ENCODE results near the gene STAM2. TPM values are rescaled to one million over a fixed set of nuclear protein-coding genes. Genes with fewer than 3 reads are reported as not detected.

Gene STAM2
- total RNA-seq, 1 experiment from 2014 or later = 14.2 TPM

GRCh38 chr2:152086231-152086630, 89.3 kb downstream of the STAM2 start:
- no peak overlapping the region for H4K8ac ChIP-seq (replicated peaks; ENCODE audit: insufficient read length, low read depth, low read length)
- H3K14ac ChIP-seq (ENCODE audit: insufficient read depth, low read length) = no peak overlapping the region
- H2BK20ac ChIP-seq (ENCODE audit: low read depth, low read length, poor library complexity, severe bottlenecking) = no peak overlapping the region
- no peak overlapping the region for H2BK5ac ChIP-seq (ENCODE audit: insufficient read length, low read length)
- no peak overlapping the region for H3K27ac Mint-ChIP-seq
- no peaks in the 10 kb centered on the region for H3K9me3 ChIP-seq (ENCODE audit: control insufficient read depth, low read depth, low read length)
- H3T11ph ChIP-seq (ENCODE audit: low read length) = no peak overlapping the region
- no peak overlapping the region for H3K9ac ChIP-seq (ENCODE audit: extremely low read depth, insufficient read length, low read length)
- H2BK15ac ChIP-seq (ENCODE audit: low read depth, low read length) = no peak overlapping the region
- H3K79me1 ChIP-seq (ENCODE audit: insufficient read depth, low read depth, low read length, poor library complexity, severe bottlenecking) = no peaks in the 10 kb centered on the region
- no peaks in the 10 kb centered on the region for H3K4me1 Mint-ChIP-seq
- no peak overlapping the region for H3K56ac ChIP-seq (ENCODE audit: insufficient read length, low read depth, low read length)
- no peaks in the 10 kb centered on the region; a peak in 1 of 7 replicates for H3K36me3 Mint-ChIP-seq (ENCODE audit: insufficient read depth in 1 of 3, low read depth in 3 of 3)
- no peaks in the 10 kb centered on the region for H3K27me3 ChIP-seq (ENCODE audit: insufficient read depth, low read length)
- H3K27ac ChIP-seq (ENCODE audit: insufficient read length, low read depth, low read length) = no peak overlapping the region
- no peaks in the 10 kb centered on the region for H3K4me1 ChIP-seq (ENCODE audit: insufficient read depth, low read length)
- no CpG with 5 or more reads among the region's 2 CpGs for WGBS (ENCODE audit: extremely low coverage, insufficient read length, low lambda C conversion rate)
- H3K9me3 Mint-ChIP-seq = no peaks in the 10 kb centered on the region
- no peak for DNase-seq
- H2AK5ac ChIP-seq (ENCODE audit: insufficient read length, low read length) = no peak overlapping the region
- H3K18ac ChIP-seq (ENCODE audit: insufficient read length, low read depth, low read length) = no peak overlapping the region
- no peak overlapping the region for H4K5ac ChIP-seq (ENCODE audit: insufficient read length, low read depth, low read length)
- H3K4me2 ChIP-seq (ENCODE audit: insufficient read depth, insufficient read length, low read length) = no peak overlapping the region
- H4K20me1 ChIP-seq (ENCODE audit: control insufficient read depth, insufficient read depth, insufficient read length) = no peaks in the 10 kb centered on the region
- H3K4ac ChIP-seq (ENCODE audit: low read depth, low read length) = no peak overlapping the region
- H3K27me3 Mint-ChIP-seq (ENCODE audit: low read depth) = peaks cover 2% of the 10 kb centered on the region
- H3K23me2 ChIP-seq (ENCODE audit: insufficient read length, low read depth, low read length, poor library complexity, severe bottlenecking) = no peaks in the 10 kb centered on the region
- H2BK120ac ChIP-seq (ENCODE audit: low read depth, low read length, poor library complexity, severe bottlenecking) = no peak overlapping the region
- no peak overlapping the region for H3K4me3 Mint-ChIP-seq
- H2AFZ ChIP-seq (ENCODE audit: low read length) = no peak overlapping the region
- TF ChIP-seq, protein P1, sequence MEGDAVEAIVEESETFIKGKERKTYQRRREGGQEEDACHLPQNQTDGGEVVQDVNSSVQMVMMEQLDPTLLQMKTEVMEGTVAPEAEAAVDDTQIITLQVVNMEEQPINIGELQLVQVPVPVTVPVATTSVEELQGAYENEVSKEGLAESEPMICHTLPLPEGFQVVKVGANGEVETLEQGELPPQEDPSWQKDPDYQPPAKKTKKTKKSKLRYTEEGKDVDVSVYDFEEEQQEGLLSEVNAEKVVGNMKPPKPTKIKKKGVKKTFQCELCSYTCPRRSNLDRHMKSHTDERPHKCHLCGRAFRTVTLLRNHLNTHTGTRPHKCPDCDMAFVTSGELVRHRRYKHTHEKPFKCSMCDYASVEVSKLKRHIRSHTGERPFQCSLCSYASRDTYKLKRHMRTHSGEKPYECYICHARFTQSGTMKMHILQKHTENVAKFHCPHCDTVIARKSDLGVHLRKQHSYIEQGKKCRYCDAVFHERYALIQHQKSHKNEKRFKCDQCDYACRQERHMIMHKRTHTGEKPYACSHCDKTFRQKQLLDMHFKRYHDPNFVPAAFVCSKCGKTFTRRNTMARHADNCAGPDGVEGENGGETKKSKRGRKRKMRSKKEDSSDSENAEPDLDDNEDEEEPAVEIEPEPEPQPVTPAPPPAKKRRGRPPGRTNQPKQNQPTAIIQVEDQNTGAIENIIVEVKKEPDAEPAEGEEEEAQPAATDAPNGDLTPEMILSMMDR (conservative IDR thresholded peaks at IDR 0.05) = no peak
- no peak overlapping the region for H2BK12ac ChIP-seq (ENCODE audit: insufficient read length, low read depth, low read length)
- H3K23ac ChIP-seq (ENCODE audit: insufficient read length, low read depth, low read length) = no peak overlapping the region
- no peaks in the 10 kb centered on the region for H3K79me2 ChIP-seq (ENCODE audit: insufficient read depth, low read length)
- H4K91ac ChIP-seq (ENCODE audit: insufficient read length, low read depth, low read length) = no peak overlapping the region

Measured in H9 (cell line).